Effector memory CD4-positive, alpha-beta T cell (primary cell): ENCODE measurements around the gene GMPR2.

Source experiments
- DNase-seq, 3 donors: peaks; one replicate each; pipeline ENCODE4 v3.0.0-alpha.2; 2020
- H3K27ac ChIP-seq: 2 replicates; pipeline ENCODE4 v1.7.0; 2013; ENCODE audit warnings: mild to moderate bottlenecking, low read length, moderate library complexity; ENCODE audit not compliant: insufficient read depth, poor library complexity, severe bottlenecking
- H3K27me3 ChIP-seq: replicated peaks from 2 replicates; pipeline ENCODE4 v1.7.0; 2013; ENCODE audit warnings: mild to moderate bottlenecking, low read length; ENCODE audit not compliant: insufficient read depth, control insufficient read depth, poor library complexity, severe bottlenecking
- H3K36me3 ChIP-seq: 2 replicates; pipeline ENCODE4 v1.7.0; 2013; ENCODE audit warnings: mild to moderate bottlenecking, low read length, moderate library complexity; ENCODE audit not compliant: control insufficient read depth, insufficient read depth
- H3K4me1 ChIP-seq: 2 replicates; pipeline ENCODE4 v1.7.0; 2013; ENCODE audit warnings: low read length, mild to moderate bottlenecking; ENCODE audit not compliant: control insufficient read depth, insufficient read depth, poor library complexity, severe bottlenecking
- H3K4me3 ChIP-seq: 2 replicates; pipeline ENCODE4 v1.7.0; 2013; ENCODE audit warnings: low read length, low read depth, mild to moderate bottlenecking; ENCODE audit not compliant: insufficient read depth, poor library complexity, severe bottlenecking
- H3K9me3 ChIP-seq: 2 replicates; pipeline ENCODE4 v1.7.0; 2013; ENCODE audit warnings: mild to moderate bottlenecking, low read length, moderate library complexity; ENCODE audit not compliant: control insufficient read depth

Gene GMPR2

DNA sequence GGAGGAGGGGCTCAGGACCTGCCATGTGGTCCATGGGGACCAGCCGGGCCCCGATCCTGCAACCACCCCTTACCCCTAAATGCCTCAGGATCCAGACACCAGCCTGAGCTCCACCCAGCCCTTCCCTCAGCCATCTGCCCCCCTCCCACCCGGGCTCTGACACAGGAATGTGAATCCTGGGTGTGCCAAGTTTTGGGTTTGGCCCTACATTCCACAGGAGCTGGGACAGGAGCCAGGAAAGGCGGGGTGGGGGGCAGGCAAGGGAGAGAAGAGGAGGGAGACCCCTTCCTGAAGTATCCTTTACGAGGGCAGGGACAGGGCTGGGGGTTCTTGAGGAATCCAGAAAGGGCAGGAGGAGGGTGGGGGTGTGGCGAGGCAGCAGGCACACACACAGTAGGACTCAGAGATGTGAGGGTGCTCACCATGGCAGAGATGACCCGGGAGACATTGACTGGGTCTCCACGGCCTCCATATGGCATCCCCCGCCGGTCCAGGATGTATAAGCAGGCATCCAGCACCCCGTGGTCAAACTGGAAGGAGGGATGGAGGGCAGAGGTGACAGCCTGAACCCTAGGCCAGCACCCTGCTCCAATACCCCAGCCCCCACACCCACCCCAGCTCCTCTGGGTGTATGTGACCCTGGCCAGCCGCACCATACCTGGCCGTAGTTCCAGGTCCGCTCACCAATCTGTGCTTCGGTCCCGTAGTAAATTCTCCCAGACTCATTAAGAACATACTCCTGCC, 26.7 kb downstream of the GMPR2 start:
- Histone ChIP-seq H3K27ac (no peak overlapping the region), H3K27me3 (no peaks in the 10 kb centered on the region), H3K4me1 (no peaks in the 10 kb centered on the region), H3K36me3 (peaks cover 8% of the 10 kb centered on the region), H3K9me3 (no peaks in the 10 kb centered on the region), H3K4me3 (no peak overlapping the region)
- DNase-seq, result no peak

DNA sequence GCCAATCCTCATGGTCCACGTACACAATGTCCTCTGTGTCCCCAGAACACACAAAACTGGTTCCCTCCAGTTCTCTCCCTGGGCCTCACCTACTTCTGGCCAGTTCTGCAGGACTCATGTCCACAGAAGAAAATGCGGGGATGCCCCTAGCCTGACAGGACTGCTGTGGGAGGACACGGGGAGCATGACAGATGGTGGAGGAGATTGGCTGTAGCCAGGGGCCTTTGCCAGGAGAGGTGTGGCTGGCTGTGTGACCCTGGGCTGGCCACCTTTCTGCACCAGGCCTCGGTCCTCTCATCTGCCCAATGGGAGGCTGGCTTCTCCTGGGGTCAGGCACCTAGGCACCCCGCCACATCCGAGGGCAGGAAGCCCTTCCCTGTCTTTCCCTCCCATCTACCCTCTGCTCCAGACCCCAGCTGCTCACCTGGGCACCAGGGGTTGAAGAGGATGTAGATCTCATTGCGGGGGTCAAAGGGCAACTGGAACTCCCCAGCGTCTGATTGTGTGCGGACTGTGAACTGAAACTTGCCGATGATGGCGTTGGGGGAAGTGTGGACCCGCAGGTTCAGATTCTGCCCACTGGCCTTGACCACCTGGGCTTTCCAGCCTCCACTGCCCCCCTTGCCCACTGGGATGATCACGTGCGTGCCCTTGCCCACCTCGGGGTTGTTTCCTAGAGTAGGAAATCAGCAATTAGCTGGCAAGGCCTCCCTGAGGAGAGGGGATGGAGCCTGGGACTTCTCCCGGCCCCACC, 27.5 kb downstream of the GMPR2 start:
- Histone ChIP-seq H3K36me3 (peaks cover 6% of the 10 kb centered on the region), H3K4me1 (no peaks in the 10 kb centered on the region)

DNA sequence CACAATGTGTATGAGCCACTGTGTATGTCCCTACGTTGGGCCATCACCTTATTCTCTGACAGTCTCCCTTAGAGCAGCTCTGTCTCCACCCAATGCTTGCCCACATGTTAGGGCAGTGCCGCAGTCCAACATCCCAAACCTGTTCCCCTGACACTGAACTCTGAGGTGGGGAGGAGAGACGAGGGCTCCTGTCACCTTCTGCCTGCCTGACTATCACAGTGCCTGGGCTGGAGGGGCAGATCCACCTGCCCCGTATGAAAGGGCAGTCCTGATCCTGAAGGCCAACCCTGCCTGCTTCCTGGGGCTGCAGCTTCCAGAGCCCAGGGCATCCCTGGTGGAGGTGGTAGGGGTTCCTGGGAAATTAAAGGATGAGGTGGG, 28.0 kb downstream of the GMPR2 start:
- Histone ChIP-seq H3K27ac (no peak overlapping the region), H3K27me3 (no peaks in the 10 kb centered on the region), H3K4me3 (no peak overlapping the region), H3K9me3 (no peaks in the 10 kb centered on the region), H3K36me3 (peaks cover 7% of the 10 kb centered on the region), H3K4me1 (no peaks in the 10 kb centered on the region)
- DNase-seq, result no peak

More for the DNA sequence above, 27.5 kb downstream of the GMPR2 start:
- Histone ChIP-seq H3K27ac (no peak overlapping the region), H3K9me3 (no peaks in the 10 kb centered on the region), H3K4me3 (no peak overlapping the region), H3K27me3 (no peaks in the 10 kb centered on the region)
- no peak for DNase-seq

DNA sequence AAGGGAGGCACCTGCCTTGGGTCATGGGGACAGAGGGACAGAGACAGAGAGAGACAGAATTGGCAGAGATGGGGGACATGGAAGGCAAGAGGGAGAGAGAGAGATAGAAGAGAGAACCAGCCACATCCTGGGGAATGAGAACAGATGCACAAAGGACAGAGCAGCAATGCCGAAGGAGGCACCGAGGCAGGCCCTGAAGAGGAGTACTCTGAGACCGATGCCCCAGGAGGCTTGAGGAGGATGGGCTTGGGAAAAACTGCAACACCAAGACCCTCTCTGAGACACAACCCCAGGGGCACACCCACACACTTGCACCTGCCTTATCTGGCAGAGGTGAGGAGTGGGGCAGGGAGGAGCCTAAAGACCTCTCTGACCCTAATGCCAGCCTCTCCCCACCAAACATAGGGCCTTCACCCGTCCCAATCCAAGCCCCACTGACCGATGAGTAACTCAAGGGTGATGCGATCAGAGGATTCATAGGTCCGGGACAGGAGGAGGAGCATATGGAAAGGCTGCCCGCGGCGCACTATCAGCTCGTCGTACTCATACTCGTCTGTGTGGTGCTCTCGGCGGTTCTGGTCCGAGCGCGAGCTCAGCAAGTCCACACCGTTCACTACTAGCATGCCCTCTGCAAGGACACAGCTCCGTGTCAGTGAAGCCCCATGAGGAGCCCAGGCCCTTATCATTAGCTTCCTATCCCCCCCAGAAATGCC, 28.7 kb downstream of the GMPR2 start:
- H3K27ac ChIP-seq, result no peak overlapping the region
- no peak for DNase-seq
- no peaks in the 10 kb centered on the region for H3K27me3 ChIP-seq
- peaks cover 13% of the 10 kb centered on the region for H3K36me3 ChIP-seq
- H3K4me3 ChIP-seq, result no peak overlapping the region
- no peaks in the 10 kb centered on the region for H3K9me3 ChIP-seq
- H3K4me1 ChIP-seq, result no peaks in the 10 kb centered on the region

DNA sequence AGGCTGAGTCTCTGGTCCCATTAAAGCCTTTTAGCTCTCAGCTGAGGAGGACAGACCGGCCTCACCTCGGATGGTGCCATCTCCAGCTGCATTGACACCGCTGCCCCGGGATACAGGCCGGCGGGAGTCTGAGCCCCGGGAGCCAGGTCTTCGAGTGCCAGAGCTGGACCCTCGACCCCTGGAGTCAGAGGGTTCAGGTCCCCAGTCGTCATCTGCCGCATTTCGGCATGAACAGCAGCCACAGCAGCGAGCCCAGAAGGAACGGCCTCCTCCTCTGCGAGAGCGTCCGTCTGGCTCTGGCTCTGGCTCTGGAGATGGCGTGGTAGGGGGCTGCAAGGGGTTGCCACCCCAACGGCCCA, 29.2 kb downstream of the GMPR2 start:
- no peaks in the 10 kb centered on the region for H3K4me1 ChIP-seq
- H3K9me3 ChIP-seq, result no peaks in the 10 kb centered on the region
- no peaks in the 10 kb centered on the region for H3K27me3 ChIP-seq
- no peak overlapping the region for H3K27ac ChIP-seq
- no peak overlapping the region for H3K4me3 ChIP-seq
- DNase-seq, result no peak
- H3K36me3 ChIP-seq, result peaks cover 19% of the 10 kb centered on the region

DNA sequence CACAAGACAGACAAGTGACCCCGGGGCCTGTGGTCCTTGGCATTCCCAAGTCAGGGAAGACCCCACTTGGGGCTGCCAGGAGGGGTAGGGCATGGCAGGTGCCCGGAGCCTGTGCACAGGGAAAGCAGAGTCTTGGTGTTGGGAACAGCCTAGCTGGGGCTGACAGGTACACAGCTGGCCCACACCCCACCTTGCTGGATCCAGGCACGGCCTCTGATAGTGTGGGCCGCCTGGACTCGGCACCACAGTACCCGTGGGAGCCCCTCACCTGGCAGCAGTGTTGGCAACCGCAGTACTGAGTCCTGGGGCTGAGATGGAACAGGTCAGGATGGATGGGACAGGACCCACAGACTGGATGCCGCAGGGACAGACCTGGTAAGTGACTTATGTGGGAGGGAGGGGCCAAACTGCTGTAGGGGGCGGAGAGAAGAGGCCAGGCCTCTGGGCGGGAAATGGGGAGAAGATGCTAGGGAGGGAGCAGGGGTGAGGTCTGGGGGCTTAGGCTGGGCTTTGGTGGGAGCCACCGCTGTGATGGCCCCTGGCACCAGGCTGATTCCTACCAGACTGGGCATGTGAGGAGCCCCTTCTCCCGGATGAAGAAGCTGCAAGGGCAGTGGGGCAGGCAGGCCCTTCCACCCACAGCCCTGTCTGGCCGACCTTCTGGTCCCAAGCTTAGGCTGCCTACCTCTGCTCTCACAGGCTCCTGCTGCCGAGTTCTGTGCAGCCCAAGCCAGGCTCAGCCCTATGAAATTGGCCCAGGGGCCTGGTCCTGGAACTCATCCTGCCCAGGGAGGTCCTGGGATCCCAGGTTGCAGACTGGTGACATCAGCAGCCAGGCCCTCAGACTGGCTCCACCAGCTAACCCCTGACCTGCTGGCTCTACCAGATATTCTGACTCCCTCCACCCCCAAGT, 30.3 kb downstream of the GMPR2 start, which contains the start of gene TGM1:
TGM1 (minus strand) TSS at position 357 of the 913 bp plus-strand sequence. CDS start 825 bp downstream, outside the sequence.
- H3K4me1 ChIP-seq, result no peaks in the 10 kb centered on the region
- H3K27ac ChIP-seq, result no peak within 1 kb of the TSS
- H3K27me3 ChIP-seq, result no peaks in the 10 kb centered on the region
- no peak for DNase-seq
- no peak within 1 kb of the TSS for H3K4me3 ChIP-seq
- H3K9me3 ChIP-seq, result no peaks in the 10 kb centered on the region
- H3K36me3 ChIP-seq, result peaks cover 28% of the 10 kb centered on the region

DNA sequence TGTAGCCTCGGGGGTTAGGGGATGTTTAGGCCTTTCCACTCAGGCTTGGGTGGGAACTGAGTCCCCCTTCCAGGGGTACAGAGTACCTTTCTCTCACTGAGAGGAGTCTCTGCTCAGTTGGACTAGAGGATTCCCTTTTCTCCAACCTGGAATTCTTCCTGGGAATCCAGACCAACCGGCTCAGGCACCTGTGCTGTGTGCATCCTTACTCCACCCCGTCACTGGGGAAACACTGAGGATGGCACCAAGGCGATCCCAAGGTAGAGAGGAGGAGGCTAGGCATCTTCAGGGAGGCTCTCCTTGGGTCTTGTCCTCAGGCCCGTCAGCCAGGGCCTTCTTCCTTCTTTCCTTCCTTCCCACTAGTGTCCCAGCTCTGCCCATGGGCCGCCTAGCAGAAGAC, 31.1 kb downstream of the GMPR2 start:
- Histone ChIP-seq H3K4me1 (no peaks in the 10 kb centered on the region), H3K27me3 (no peaks in the 10 kb centered on the region), H3K9me3 (no peaks in the 10 kb centered on the region), H3K4me3 (no peak overlapping the region), H3K36me3 (peaks cover 36% of the 10 kb centered on the region), H3K27ac (no peak overlapping the region)
- no peak for DNase-seq

DNA sequence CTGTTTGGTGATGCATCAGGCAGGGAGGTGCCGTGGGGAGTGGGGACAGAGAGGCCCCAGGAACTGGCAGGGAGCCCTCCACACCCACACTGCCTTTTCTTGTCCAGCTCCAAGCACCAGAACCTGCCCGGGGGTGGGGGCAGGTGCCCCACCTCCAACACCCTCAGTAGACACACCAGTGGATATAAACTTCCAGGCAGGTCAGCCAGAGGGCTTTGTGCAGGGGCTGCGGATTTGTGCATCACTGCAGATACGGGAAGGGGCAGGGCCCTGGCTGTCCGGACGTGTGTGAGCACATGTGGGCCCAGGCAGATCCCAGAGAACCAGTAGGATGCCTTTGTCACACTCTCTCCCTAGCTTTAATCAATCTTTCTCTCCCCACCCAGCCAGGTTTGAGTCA, 31.6 kb downstream of the GMPR2 start:
- Histone ChIP-seq H3K4me1 (no peaks in the 10 kb centered on the region), H3K27ac (no peak overlapping the region), H3K9me3 (no peaks in the 10 kb centered on the region), H3K36me3 (peaks cover 37% of the 10 kb centered on the region), H3K27me3 (no peaks in the 10 kb centered on the region), H3K4me3 (no peak overlapping the region)
- no peak for DNase-seq

DNA sequence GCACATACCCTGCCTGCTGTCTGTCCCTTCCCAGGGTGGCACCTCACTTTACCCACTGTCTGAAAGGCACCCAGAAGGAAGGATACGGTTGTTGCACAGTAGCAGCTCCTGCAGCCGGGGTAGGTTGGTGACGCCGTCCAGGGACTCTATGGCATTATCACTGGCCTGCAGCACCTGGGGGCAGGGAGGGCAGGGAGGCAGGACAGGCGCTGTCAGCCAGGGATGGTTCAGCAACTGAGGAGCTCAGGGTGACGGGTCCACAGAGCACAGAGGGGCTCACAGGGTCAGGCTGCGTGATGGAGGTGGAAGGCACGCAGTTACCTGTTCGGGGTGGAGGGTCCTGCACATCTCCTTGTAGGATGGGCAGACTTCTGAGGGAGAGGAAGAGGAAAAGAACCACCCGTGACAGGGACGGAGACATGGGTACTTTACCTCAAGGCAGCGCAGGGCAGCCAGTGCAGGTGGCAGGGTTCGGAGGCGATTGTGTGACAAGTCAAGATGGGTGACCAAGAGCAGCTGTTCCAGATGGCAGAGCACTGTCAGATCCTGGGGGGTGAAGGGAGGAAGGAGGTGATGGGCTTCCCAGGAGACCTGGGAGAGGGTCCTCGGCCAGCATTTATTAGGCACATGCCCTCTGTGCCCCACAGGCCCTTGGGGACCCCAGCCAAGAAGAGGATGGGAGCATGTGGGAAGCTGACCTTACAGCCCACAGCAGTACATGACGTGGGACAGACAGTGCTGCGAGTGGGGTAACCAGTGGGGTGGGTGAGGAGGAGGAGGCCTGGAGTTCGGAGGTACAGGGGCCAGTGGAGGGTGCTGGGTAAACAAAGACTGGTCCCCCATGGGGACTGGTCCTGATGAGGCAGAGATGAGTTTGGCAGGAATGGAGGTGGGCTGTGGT, 33.9 kb downstream of the GMPR2 start:
- H3K27me3 ChIP-seq, result no peaks in the 10 kb centered on the region
- no peak overlapping the region for H3K27ac ChIP-seq
- DNase-seq, result no peak
- H3K36me3 ChIP-seq, result peaks cover 35% of the 10 kb centered on the region
- H3K9me3 ChIP-seq, result no peaks in the 10 kb centered on the region
- peaks cover 9% of the 10 kb centered on the region for H3K4me1 ChIP-seq
- no peak overlapping the region for H3K4me3 ChIP-seq
